ENCODE results near the gene GAGE12J.

- no peak for TF ChIP-seq POLR2A (IDR thresholded peaks at IDR 0.05; ENCODE audit: low read depth, low read length)
- TF ChIP-seq POLR2AphosphoS5 (IDR thresholded peaks at IDR 0.05; ENCODE audit: low read depth, low read length), result no peak
- TF ChIP-seq SPI1 (IDR thresholded peaks at IDR 0.05; ENCODE audit: low read depth, low read length), result no peak
- no peak for TF ChIP-seq POU2F2 (IDR thresholded peaks at IDR 0.05; ENCODE audit: low read depth, low read length)
- no peak for TF ChIP-seq TAF1 (IDR thresholded peaks at IDR 0.05; ENCODE audit: low read depth, low read length)
- no peak for TF ChIP-seq PAX5 (IDR thresholded peaks at IDR 0.05; ENCODE audit: insufficient read depth, low read length, severe bottlenecking)
Observed at GRCh38 chrX:49291615-49292337, 30.1 kb upstream of the GAGE12J start.
